HG02642 (cell line): Measurements from ENCODE around the gene RAPGEF4.

Experiments
- ATAC-seq: cut with Tn5 transposase; IDR thresholded peaks from one replicate; pipeline ENCODE4 v1.9.1; 2021; ENCODE audit warnings: mild to moderate bottlenecking; ENCODE audit not compliant: unreplicated experiment, poor library complexity

Gene RAPGEF4

GRCh38 chr2:173048522-173048896, 312.9 kb downstream of the RAPGEF4 start:
- no peak for ATAC-seq

GRCh38 chr2:173048897-173049661, 313.4 kb downstream of the RAPGEF4 start:
- ATAC-seq = peak; percentile 83

GRCh38 chr2:173049831-173050230, 314.2 kb downstream of the RAPGEF4 start:
- no peak for ATAC-seq

- no peak for ATAC-seq
Measured at GRCh38 chr2:173050684-173051083, 315.0 kb downstream of the RAPGEF4 start.

- no peak for ATAC-seq
Measured at GRCh38 chr2:173051463-173052215, 316.0 kb downstream of the RAPGEF4 start.

- ATAC-seq = no peak
Measured at GRCh38 chr2:173053043-173053699, 317.5 kb downstream of the RAPGEF4 start.

GRCh38 chr2:173054466-173054865, 318.8 kb downstream of the RAPGEF4 start:
- no peak for ATAC-seq

- ATAC-seq = no peak
Measured at GRCh38 chr2:173056705-173057364, 321.2 kb downstream of the RAPGEF4 start.

GRCh38 chr2:173058097-173058496, 322.5 kb downstream of the RAPGEF4 start:
- ATAC-seq = no peak

GRCh38 chr2:173058673-173059072, 323.0 kb downstream of the RAPGEF4 start:
- no peak for ATAC-seq

- no peak for ATAC-seq
Measured at GRCh38 chr2:173059292-173059691, 323.6 kb downstream of the RAPGEF4 start.

GRCh38 chr2:173059971-173060461, 324.4 kb downstream of the RAPGEF4 start:
- no peak for ATAC-seq

- no peak for ATAC-seq
Measured at GRCh38 chr2:173062801-173063200, 327.2 kb downstream of the RAPGEF4 start.

GRCh38 chr2:173064151-173064805, 328.6 kb downstream of the RAPGEF4 start:
- no peak for ATAC-seq

- no peak for ATAC-seq
Measured at GRCh38 chr2:173066887-173067676, 331.4 kb downstream of the RAPGEF4 start.

GRCh38 chr2:173075056-173075780, 339.6 kb downstream of the RAPGEF4 start:
- ATAC-seq = no peak

GRCh38 chr2:173075781-173076580, 340.3 kb downstream of the RAPGEF4 start, which contains the start of gene MAP3K20:
Gene MAP3K20 (plus strand): TSS chr2:173075846. CDS start chr2:173091032, 15,186 bp downstream.
- peak; percentile 71 for ATAC-seq
